ENCODE results near the gene NKD2. TPM values are rescaled to one million over a fixed set of nuclear protein-coding genes. Genes with fewer than 3 reads are reported as not detected.

NKD2 gene
- total RNA-seq, 2 experiments from 2014 or later: 0.38 TPM

DNA sequence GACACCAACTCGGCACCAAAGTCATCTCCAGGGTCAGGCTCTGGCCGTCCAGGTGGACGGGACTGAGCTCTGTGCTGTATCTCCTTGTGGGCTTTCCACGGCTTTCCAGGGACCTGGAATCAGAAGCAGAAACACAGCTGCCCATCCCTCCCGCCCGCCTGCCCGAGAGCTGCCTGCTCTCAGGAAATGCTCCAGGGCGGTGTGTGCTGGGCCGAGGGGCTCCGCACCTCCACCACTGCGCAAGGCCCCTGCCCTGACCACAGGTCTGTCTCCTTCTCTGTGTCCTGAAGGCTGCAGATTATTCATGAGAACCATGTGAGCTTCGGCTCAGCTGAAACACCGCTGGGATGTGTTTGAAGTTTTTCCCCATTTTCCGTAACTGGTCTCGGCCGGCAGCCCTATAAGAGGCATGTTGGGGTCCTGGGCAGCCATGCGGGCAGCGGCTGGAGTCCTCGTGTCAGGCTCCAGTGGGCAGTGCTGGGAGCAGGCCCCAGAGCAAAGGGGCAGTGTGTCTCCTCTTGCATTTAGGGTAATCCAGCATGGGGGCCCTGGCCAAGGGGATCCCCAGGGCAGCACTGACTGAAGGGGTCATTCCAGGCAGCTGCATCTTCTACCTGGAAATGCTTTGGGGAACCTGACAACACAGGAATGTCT lies 22.8 kb downstream of the NKD2 start:
- H3K36me3 ChIP-seq (ENCODE audit: insufficient read depth, low read length): no peaks in the 10 kb centered on the region
- H3K4me2 ChIP-seq (ENCODE audit: low read length): no peak overlapping the region
- intact Hi-C loops (cut with micrococcal nuclease; ENCODE audit: unreplicated experiment): no loop called here
- H3K4me1 ChIP-seq (ENCODE audit: insufficient read depth, low read length, poor library complexity, severe bottlenecking): no peaks in the 10 kb centered on the region
- CTCF ChIA-PET (ENCODE audit: unreplicated experiment): no interaction called here
- BruUV-seq (replicated peaks): no TSS peak
- TF ChIP-seq CTCF (conservative IDR thresholded peaks at IDR 0.05; ENCODE audit: low read length) (no peak), EZH2phosphoT487 (IDR thresholded peaks at IDR 0.05; ENCODE audit: borderline replicate concordance, low read depth, low read length) (no peak)
- DNase-seq (ENCODE audit: low spot score): no peak
- no peaks in the 10 kb centered on the region for H3K9me3 ChIP-seq (ENCODE audit: low read length)
- H3K4me3 ChIP-seq (ENCODE audit: low read depth, low read length, poor library complexity, severe bottlenecking): no peak overlapping the region
- no peaks in the 10 kb centered on the region for H3K79me2 ChIP-seq (ENCODE audit: insufficient read depth, low read depth, low read length)
- no peak overlapping the region for H3K27ac ChIP-seq (ENCODE audit: low read depth, low read length, poor library complexity, severe bottlenecking)
- H3K9me2 ChIP-seq (ENCODE audit: insufficient read depth, low read length): no peaks in the 10 kb centered on the region
- POLR2A ChIA-PET: no interaction called here
- no peak overlapping the region for H2AFZ ChIP-seq (ENCODE audit: low read length)
- no peaks in the 10 kb centered on the region for H4K20me1 ChIP-seq (ENCODE audit: insufficient read depth, low read length)

DNA sequence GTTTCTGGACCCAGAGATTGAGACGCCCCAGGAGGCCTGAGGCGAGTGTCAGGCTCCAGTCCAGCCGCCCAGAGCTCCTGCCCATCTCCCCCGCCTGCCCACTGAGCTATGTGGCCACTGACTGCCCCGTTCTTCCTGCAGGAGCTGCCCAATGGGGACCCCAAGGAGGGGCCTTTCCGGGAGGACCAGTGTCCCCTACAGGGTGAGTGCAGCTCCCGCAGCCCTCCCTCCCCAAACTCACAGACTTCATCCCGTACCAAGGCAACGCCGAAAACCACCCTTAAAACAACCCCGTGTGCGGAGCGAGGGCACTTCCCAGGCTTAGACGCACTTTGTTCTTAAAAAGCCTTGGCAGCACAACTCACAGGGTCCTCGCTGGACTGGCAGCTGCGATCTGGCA lies 23.4 kb downstream of the NKD2 start:
- Histone ChIP-seq H3K4me3 (ENCODE audit: low read depth, low read length, poor library complexity, severe bottlenecking) (no peak overlapping the region), H2AFZ (ENCODE audit: low read length) (no peak overlapping the region), H4K20me1 (ENCODE audit: insufficient read depth, low read length) (no peaks in the 10 kb centered on the region), H3K9me3 (ENCODE audit: low read length) (no peaks in the 10 kb centered on the region), H3K4me2 (ENCODE audit: low read length) (no peak overlapping the region), H3K4me1 (ENCODE audit: insufficient read depth, low read length, poor library complexity, severe bottlenecking) (no peaks in the 10 kb centered on the region), H3K27ac (ENCODE audit: low read depth, low read length, poor library complexity, severe bottlenecking) (no peak overlapping the region), H3K79me2 (ENCODE audit: insufficient read depth, low read depth, low read length) (no peaks in the 10 kb centered on the region), H3K36me3 (ENCODE audit: insufficient read depth, low read length) (no peaks in the 10 kb centered on the region), H3K9me2 (ENCODE audit: insufficient read depth, low read length) (no peaks in the 10 kb centered on the region)
- TF ChIP-seq CTCF (conservative IDR thresholded peaks at IDR 0.05; ENCODE audit: low read length): no peak
- TF ChIP-seq EZH2phosphoT487 (IDR thresholded peaks at IDR 0.05; ENCODE audit: borderline replicate concordance, low read depth, low read length): no peak
- no TSS peak for BruUV-seq (replicated peaks)
- intact Hi-C loops (cut with micrococcal nuclease; ENCODE audit: unreplicated experiment): no loop called here
- ChIA-PET CTCF (ENCODE audit: unreplicated experiment) (no interaction called here), POLR2A (no interaction called here)
- no peak for DNase-seq (ENCODE audit: low spot score)

DNA sequence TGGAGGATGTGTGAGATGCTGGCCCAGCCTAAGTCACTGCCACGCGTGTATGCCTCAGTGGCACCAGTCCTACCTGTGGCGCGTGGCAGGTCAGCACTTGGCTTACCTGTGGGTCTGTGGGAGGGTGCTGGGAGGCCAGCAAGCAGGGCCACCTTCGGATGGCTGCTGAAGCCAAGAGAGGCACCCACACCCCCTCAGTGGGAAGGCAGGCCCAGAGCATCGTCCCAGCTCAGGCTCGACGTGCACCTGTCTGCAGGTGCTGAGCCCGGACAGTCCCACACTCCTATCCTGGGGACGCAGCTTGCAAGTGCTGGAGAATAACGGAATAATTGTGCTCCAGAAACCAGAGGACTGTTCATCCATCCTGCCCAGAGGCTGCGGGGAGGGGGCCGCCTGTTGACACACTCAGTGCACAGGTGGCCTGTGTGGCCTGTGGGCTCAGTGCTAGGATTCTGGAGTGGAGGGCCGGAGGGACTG lies 24.0 kb downstream of the NKD2 start:
- H4K20me1 ChIP-seq (ENCODE audit: insufficient read depth, low read length): no peaks in the 10 kb centered on the region
- no peak for DNase-seq (ENCODE audit: low spot score)

More for the DNA sequence above, 24.0 kb downstream of the NKD2 start:
- no peaks in the 10 kb centered on the region for H3K4me1 ChIP-seq (ENCODE audit: insufficient read depth, low read length, poor library complexity, severe bottlenecking)
- no peaks in the 10 kb centered on the region for H3K9me2 ChIP-seq (ENCODE audit: insufficient read depth, low read length)
- no peak overlapping the region for H3K4me2 ChIP-seq (ENCODE audit: low read length)
- ChIA-PET CTCF (ENCODE audit: unreplicated experiment) (no interaction called here), POLR2A (no interaction called here)
- H3K36me3 ChIP-seq (ENCODE audit: insufficient read depth, low read length): no peaks in the 10 kb centered on the region
- no peak overlapping the region for H2AFZ ChIP-seq (ENCODE audit: low read length)
- no TSS peak for BruUV-seq (replicated peaks)
- no peak overlapping the region for H3K4me3 ChIP-seq (ENCODE audit: low read depth, low read length, poor library complexity, severe bottlenecking)
- no peaks in the 10 kb centered on the region for H3K79me2 ChIP-seq (ENCODE audit: insufficient read depth, low read depth, low read length)
- H3K9me3 ChIP-seq (ENCODE audit: low read length): no peaks in the 10 kb centered on the region
- TF ChIP-seq EZH2phosphoT487 (IDR thresholded peaks at IDR 0.05; ENCODE audit: borderline replicate concordance, low read depth, low read length) (no peak), CTCF (conservative IDR thresholded peaks at IDR 0.05; ENCODE audit: low read length) (no peak)
- H3K27ac ChIP-seq (ENCODE audit: low read depth, low read length, poor library complexity, severe bottlenecking): no peak overlapping the region
- intact Hi-C loops (cut with micrococcal nuclease; ENCODE audit: unreplicated experiment): no loop called here

Measured in OCI-LY7 (cell line).